ENCODE results near the gene SERPINB6.
"Not testable (repeated sequence)": the region's sequence is repeated elsewhere in the genome, so short reads cannot be mapped to it uniquely, and the experiment has no call there.

Gene SERPINB6

GRCh38 chr6:2901645-2902502 is 69.5 kb downstream of the SERPINB6 start:
- not testable (repeated sequence) for DNase-seq

GRCh38 chr6:2900821-2901644 is 70.3 kb downstream of the SERPINB6 start:
- DNase-seq: no peak

- no peak for DNase-seq
These were observed 71.1 kb downstream of the SERPINB6 start for GRCh38 chr6:2900221-2900807.

- DNase-seq: no peak
These were observed 71.8 kb downstream of the SERPINB6 start for GRCh38 chr6:2899596-2899995.
